Purkinje cell (primary cell): ENCODE data around the gene SUPV3L1. TPM values are rescaled to one million over a fixed set of nuclear protein-coding genes. Genes with fewer than 3 reads are reported as not detected.

Experiments used
- polyA plus RNA-seq: library from polyadenylated mRNA; unstranded; fragments of >200 nt; fragmentation: Nextera tagmentation; gene quantifications from 2 replicates; pipeline ENCODE4 v1.2.1, GENCODE V29; 2014

SUPV3L1 gene
- 43.5 and 57.7 TPM in 2 replicates for polyA plus RNA-seq

DNA sequence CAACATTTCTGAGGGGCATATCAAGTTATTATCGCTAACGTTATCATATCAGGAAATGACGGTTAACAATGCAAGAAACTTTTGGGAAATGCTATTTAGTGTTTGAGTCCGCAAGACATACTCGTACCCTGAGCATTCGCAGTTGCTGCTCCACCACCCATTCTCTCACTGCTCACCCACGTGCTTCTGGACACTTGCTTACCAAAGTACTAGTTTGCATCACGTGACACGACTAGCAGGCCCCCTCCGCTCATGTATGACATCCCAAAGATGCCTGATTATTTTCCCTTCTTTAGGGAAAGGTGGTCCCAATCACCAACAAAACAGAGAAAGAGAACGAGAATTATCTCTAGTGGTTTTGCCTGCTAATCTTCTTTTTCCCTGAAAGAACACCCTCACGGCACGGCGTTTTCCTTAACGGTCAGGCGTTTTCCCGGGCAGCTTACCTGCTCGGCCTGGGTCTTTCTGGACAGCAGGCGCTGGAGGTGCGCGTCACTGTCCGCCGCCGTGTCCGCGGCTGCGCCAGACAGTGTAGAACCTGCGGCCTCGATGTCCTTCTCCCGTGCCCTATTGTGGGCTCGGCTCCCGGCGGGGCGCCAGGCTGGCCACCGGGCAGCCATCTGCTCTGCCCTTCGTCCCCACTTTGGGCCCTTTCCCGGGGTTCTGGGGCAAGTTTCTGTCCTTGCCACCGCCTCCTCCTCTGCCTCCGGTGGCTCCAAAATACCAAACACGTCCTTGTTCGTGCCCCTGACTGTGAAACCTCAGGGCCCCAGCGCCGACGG is at the start of gene SUPV3L1:
TSS of gene SUPV3L1 (plus strand) at position 492 of the 782 bp plus-strand sequence. CDS start at position 550, 58 bp downstream.

DNA sequence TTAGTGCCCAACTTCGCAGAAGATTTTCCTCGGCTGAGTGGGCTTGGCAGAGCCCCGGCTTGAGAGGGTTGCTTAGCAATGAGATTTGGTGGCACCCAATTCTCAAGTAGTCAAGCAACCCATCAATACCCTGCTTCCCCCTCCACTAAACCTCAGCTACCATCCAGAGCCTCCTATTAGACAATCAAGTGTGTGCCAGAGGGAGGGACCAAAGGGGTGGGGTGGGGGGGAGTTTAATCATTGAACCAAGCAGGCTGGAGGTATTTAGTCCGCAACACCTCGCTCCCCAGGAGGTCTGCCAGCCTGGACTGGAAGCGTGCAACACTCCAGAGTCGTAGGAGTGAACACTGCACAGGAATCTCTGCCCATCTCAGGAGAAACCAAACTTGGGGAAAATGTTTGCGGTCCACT is 40.0 kb downstream of the SUPV3L1 start, which contains the start of gene HKDC1:
TSS of gene HKDC1 (plus strand) at position 292 of the 411 bp plus-strand sequence. CDS start at position 396, 104 bp downstream.

Other genes starting within 250 kb of the SUPV3L1 start
- gene DDX21, start 224.1 kb upstream of the SUPV3L1 start, polyA plus RNA-seq = 19.9 and 22.7 TPM in 2 replicates
- gene KIFBP, start 191.4 kb upstream of the SUPV3L1 start, polyA plus RNA-seq = 58.7 and 67.4 TPM in 2 replicates
- gene SRGN, start 92.1 kb upstream of the SUPV3L1 start, polyA plus RNA-seq = 6.8 and 12.5 TPM in 2 replicates
- gene VPS26A, start 56.1 kb upstream of the SUPV3L1 start, polyA plus RNA-seq = 16.7 and 40.0 TPM in 2 replicates
- 1.6 and 2.2 TPM in 2 replicates for gene HKDC1, start 40.1 kb downstream of the SUPV3L1 start, polyA plus RNA-seq
- gene HK1, start 98.3 kb downstream of the SUPV3L1 start, polyA plus RNA-seq = 5.8 and 19.4 TPM in 2 replicates
- gene TACR2, start 236.7 kb downstream of the SUPV3L1 start, polyA plus RNA-seq = 0.23 and 1.7 TPM in 2 replicates